H9 (cell line): ENCODE results near the gene NRXN2. TPM values are rescaled to one million over a fixed set of nuclear protein-coding genes. Genes with fewer than 3 reads are reported as not detected.

Experiments used
- DNase-seq: peaks from one replicate; pipeline ENCODE4 v3.0.0-alpha.2; 2017
- H2AFZ ChIP-seq: one replicate; pipeline ENCODE4 v1.6.1; 2013; ENCODE audit warnings: mild to moderate bottlenecking, low read length, control low read depth, moderate library complexity
- H2AK5ac ChIP-seq: 2 replicates; pipeline ENCODE4 v1.6.1; 2013; ENCODE audit warnings: low read length, control low read depth, mixed read lengths; ENCODE audit not compliant: insufficient read length
- H2BK120ac ChIP-seq: one replicate; pipeline ENCODE4 v1.6.1; 2013; ENCODE audit warnings: low read depth, mild to moderate bottlenecking, low read length, control low read depth, inconsistent platforms; ENCODE audit not compliant: poor library complexity, severe bottlenecking
- H2BK12ac ChIP-seq: 2 replicates; pipeline ENCODE4 v1.6.1; 2013; ENCODE audit warnings: low read length, control low read depth, mixed read lengths, low read depth; ENCODE audit not compliant: insufficient read length
- H2BK15ac ChIP-seq: 2 replicates; pipeline ENCODE4 v1.6.1; 2013; ENCODE audit warnings: low read depth, low read length, control low read depth
- H2BK20ac ChIP-seq: one replicate; pipeline ENCODE4 v1.6.1; 2013; ENCODE audit warnings: low read depth, mild to moderate bottlenecking, low read length, control low read depth, inconsistent platforms; ENCODE audit not compliant: poor library complexity, severe bottlenecking
- H2BK5ac ChIP-seq: 2 replicates; pipeline ENCODE4 v1.6.1; 2013; ENCODE audit warnings: low read length, control low read depth, mixed read lengths; ENCODE audit not compliant: insufficient read length
- H3K14ac ChIP-seq: 2 replicates; pipeline ENCODE4 v1.6.1; 2013; ENCODE audit warnings: low read length, control low read depth; ENCODE audit not compliant: insufficient read depth
- H3K18ac ChIP-seq: 2 replicates; pipeline ENCODE4 v1.6.1; 2013; ENCODE audit warnings: low read depth, mild to moderate bottlenecking, mixed read lengths, low read length, control low read depth; ENCODE audit not compliant: insufficient read length
- H3K23ac ChIP-seq: 2 replicates; pipeline ENCODE4 v1.6.1; 2013; ENCODE audit warnings: low read length, control low read depth, mixed read lengths, low read depth; ENCODE audit not compliant: insufficient read length
- H3K23me2 ChIP-seq: 2 replicates; pipeline ENCODE4 v1.6.1; 2013; ENCODE audit warnings: low read depth, mild to moderate bottlenecking, mixed read lengths, low read length, control low read depth; ENCODE audit not compliant: insufficient read length, poor library complexity, severe bottlenecking
- H3K27ac ChIP-seq: 2 replicates; pipeline ENCODE4 v1.5.1; 2013; ENCODE audit warnings: low read length, control low read depth, mixed read lengths, low read depth; ENCODE audit not compliant: insufficient read length
- H3K27me3 ChIP-seq: 2 replicates; pipeline ENCODE4 v1.6.1; 2013; ENCODE audit warnings: low read length, control low read depth, inconsistent platforms; ENCODE audit not compliant: insufficient read depth
- H3K4ac ChIP-seq: 2 replicates; pipeline ENCODE4 v1.6.1; 2013; ENCODE audit warnings: low read depth, mild to moderate bottlenecking, control low read depth, inconsistent platforms, low read length, moderate library complexity
- H3K4me1 ChIP-seq: 2 replicates; pipeline ENCODE4 v1.6.1; 2013; ENCODE audit warnings: low read length, control low read depth, inconsistent platforms; ENCODE audit not compliant: insufficient read depth
- H3K4me2 ChIP-seq: 2 replicates; pipeline ENCODE4 v1.6.1; 2013; ENCODE audit warnings: low read length, control low read depth, mixed read lengths; ENCODE audit not compliant: insufficient read length, insufficient read depth
- H3K56ac ChIP-seq: 2 replicates; pipeline ENCODE4 v1.6.1; 2013; ENCODE audit warnings: low read depth, mild to moderate bottlenecking, mixed read lengths, low read length, control low read depth; ENCODE audit not compliant: insufficient read length
- H3K79me1 ChIP-seq: 2 replicates; pipeline ENCODE4 v1.6.1; 2013; ENCODE audit warnings: low read depth, mild to moderate bottlenecking, moderate library complexity, low read length, control low read depth, inconsistent platforms; ENCODE audit not compliant: insufficient read depth, poor library complexity, severe bottlenecking
- H3K79me2 ChIP-seq: 2 replicates; pipeline ENCODE4 v1.6.1; 2013; ENCODE audit warnings: low read length, control low read depth, inconsistent platforms; ENCODE audit not compliant: insufficient read depth
- H3K9ac ChIP-seq: 2 replicates; pipeline ENCODE4 v1.6.1; 2013; ENCODE audit warnings: low read length, control low read depth, mixed read lengths; ENCODE audit not compliant: insufficient read length; ENCODE audit errors: extremely low read depth
- H3K9me3 ChIP-seq: one replicate; pipeline ENCODE4 v1.6.1; 2013; ENCODE audit warnings: low read depth, low read length, inconsistent platforms; ENCODE audit not compliant: control insufficient read depth
- H3T11ph ChIP-seq: one replicate; pipeline ENCODE4 v1.6.1; 2013; ENCODE audit warnings: mild to moderate bottlenecking, low read length, control low read depth, inconsistent platforms
- H4K20me1 ChIP-seq: one replicate; pipeline ENCODE4 v1.6.1; 2013; ENCODE audit not compliant: control insufficient read depth, insufficient read length, insufficient read depth
- H4K5ac ChIP-seq: 2 replicates; pipeline ENCODE4 v1.6.1; 2013; ENCODE audit warnings: low read depth, mild to moderate bottlenecking, mixed read lengths, low read length, control low read depth; ENCODE audit not compliant: insufficient read length
- H4K8ac ChIP-seq: replicated peaks from 2 replicates; pipeline ENCODE4 v1.6.1; 2013; ENCODE audit warnings: low read length, control low read depth, mixed read lengths, low read depth; ENCODE audit not compliant: insufficient read length
- H4K91ac ChIP-seq: 2 replicates; pipeline ENCODE4 v1.6.1; 2013; ENCODE audit warnings: low read depth, mild to moderate bottlenecking, moderate library complexity, mixed read lengths, low read length, control low read depth; ENCODE audit not compliant: insufficient read length
- H3K27ac Mint-ChIP-seq, 3 experiments: 2 replicates in 2 of 3; 3 replicates in 1 of 3; pipeline ENCODE4 v1.8.0; 2020 to 2021; ENCODE audit warnings: mixed read lengths in 3 of 3, mild to moderate bottlenecking in 1 of 3, moderate library complexity in 1 of 3
- H3K27me3 Mint-ChIP-seq: 2 replicates; pipeline ENCODE4 v1.8.0; 2021; ENCODE audit warnings: low read depth, mild to moderate bottlenecking, moderate library complexity, mixed read lengths
- H3K36me3 Mint-ChIP-seq, 3 experiments: 2 replicates in 2 of 3; 3 replicates in 1 of 3; pipeline ENCODE4 v1.8.0; 2020 to 2021; ENCODE audit warnings: low read depth in 3 of 3, mixed read lengths in 3 of 3; ENCODE audit not compliant: insufficient read depth in 1 of 3
- H3K4me1 Mint-ChIP-seq, 2 experiments: 2 replicates each; pipeline ENCODE4 v1.8.0; 2020; ENCODE audit warnings: mixed read lengths in 2 of 2
- H3K4me3 Mint-ChIP-seq, 2 experiments: 2 replicates in 1 of 2; 3 replicates in 1 of 2; pipeline ENCODE4 v1.8.0; 2020 to 2021; ENCODE audit warnings: mild to moderate bottlenecking in 2 of 2, mixed read lengths in 2 of 2, moderate library complexity in 1 of 2
- H3K9me3 Mint-ChIP-seq, 2 experiments: 2 replicates in 1 of 2; 3 replicates in 1 of 2; pipeline ENCODE4 v1.8.0; 2020; ENCODE audit warnings: mild to moderate bottlenecking in 2 of 2, mixed read lengths in 2 of 2, moderate library complexity in 1 of 2
- CTCF ChIP-seq: fragments of 200-600 bp; sonication (generic); conservative IDR thresholded peaks from 3 replicates; pipeline ENCODE4 v1.8.0; 2021; ENCODE audit warnings: antibody characterized with exemption, mild to moderate bottlenecking
- WGBS: extraction: QIAGEN DNeasy Blood & Tissue Kit; methylation state at CpG from one replicate; pipeline ENCODE4 v1.1.7; 2013; ENCODE audit warnings: missing lambda C conversion rate, low lambda C conversion rate, mixed read lengths; ENCODE audit not compliant: insufficient read length; ENCODE audit errors: extremely low coverage; 5-methylcytosine and 5-hydroxymethylcytosine counted together
- total RNA-seq: library from RNA; stranded (reverse); gene quantifications from 2 replicates; pipeline ENCODE4 v1.2.1, GENCODE V29; 2021

Gene NRXN2
- total RNA-seq, 1 experiment from 2014 or later: 3.9 TPM

- no peaks in the 10 kb centered on the region for H3K27me3 Mint-ChIP-seq
- peak overlapping the region; percentile 73 to 86 (median 81); a peak in 5 of 7 replicates for H3K27ac Mint-ChIP-seq
- no peaks in the 10 kb centered on the region for H3K9me3 Mint-ChIP-seq
- Histone ChIP-seq H4K8ac (no peak overlapping the region), H3T11ph (no peak overlapping the region), H3K56ac (no peak overlapping the region), H3K79me1 (peaks cover 4% of the 10 kb centered on the region), H3K79me2 (no peaks in the 10 kb centered on the region), H3K27ac (no peak overlapping the region), H2BK15ac (no peak overlapping the region), H4K20me1 (peaks cover 3% of the 10 kb centered on the region), H3K14ac (no peak overlapping the region), H3K27me3 (no peaks in the 10 kb centered on the region), H2BK120ac (no peak overlapping the region), H4K5ac (no peak overlapping the region), H3K9me3 (no peaks in the 10 kb centered on the region), H3K4me1 (no peaks in the 10 kb centered on the region; the same call in 1 of the 2 replicates), H4K91ac (no peak overlapping the region), H2AFZ (no peak overlapping the region), H2BK20ac (no peak overlapping the region), H3K18ac (no peak overlapping the region), H3K4me2 (no peak overlapping the region), H3K9ac (no peak overlapping the region), H3K4ac (no peak overlapping the region), H2BK12ac (no peak overlapping the region), H2BK5ac (no peak overlapping the region), H3K23ac (no peak overlapping the region), H3K23me2 (no peaks in the 10 kb centered on the region), H2AK5ac (no peak overlapping the region)
- peak; percentile 90 for DNase-seq
- H3K4me1 Mint-ChIP-seq: peaks cover 45 to 56% of the 10 kb centered on the region in 2 experiments
- H3K4me3 Mint-ChIP-seq: peak overlapping the region in 1 of 2 experiments; percentile 49; a peak in 2 of 5 replicates
- H3K36me3 Mint-ChIP-seq: peaks cover 70 to 90% (median 88%) of the 10 kb centered on the region in 3 experiments; a peak in 6 of 7 replicates
- TF ChIP-seq CTCF: peak; percentile 85
- WGBS: no CpG with 5 or more reads among the region's 19 CpGs
These were observed 44.6 kb upstream of the NRXN2 start for GRCh38 chr11:64767344-64768299.
